HG02884 (cell line): ENCODE data around the gene QRFPR.
"Not testable (repeated sequence)": the region's sequence is repeated elsewhere in the genome, so short reads cannot be mapped to it uniquely, and the experiment has no call there.

Experiments used
- ATAC-seq: cut with Tn5 transposase; IDR thresholded peaks from one replicate; pipeline ENCODE4 v1.9.1; 2021; ENCODE audit warnings: mild to moderate bottlenecking, moderate library complexity; ENCODE audit not compliant: unreplicated experiment

QRFPR gene

GRCh38 chr4:121380776-121381462 lies at the start of gene QRFPR:
Gene QRFPR (minus strand): TSS chr4:121381018. CDS start chr4:121380647, 371 bp downstream.
- no peak for ATAC-seq

- ATAC-seq = no peak
Measured at GRCh38 chr4:121428721-121429120, 47.9 kb upstream of the QRFPR start.

GRCh38 chr4:121421594-121421993 lies 40.8 kb upstream of the QRFPR start:
- no peak for ATAC-seq

- ATAC-seq = no peak
Measured at GRCh38 chr4:121411151-121411744, 30.4 kb upstream of the QRFPR start.

- ATAC-seq = not testable (repeated sequence)
Measured at GRCh38 chr4:121408567-121408966, 27.7 kb upstream of the QRFPR start.

GRCh38 chr4:121400632-121401031 lies 19.8 kb upstream of the QRFPR start:
- no peak for ATAC-seq

GRCh38 chr4:121397941-121398601 lies 17.3 kb upstream of the QRFPR start:
- ATAC-seq = no peak

GRCh38 chr4:121397434-121397833 lies 16.6 kb upstream of the QRFPR start:
- ATAC-seq = no peak

- no peak for ATAC-seq
Measured at GRCh38 chr4:121392426-121393086, 11.7 kb upstream of the QRFPR start.

- ATAC-seq = no peak
Measured at GRCh38 chr4:121390335-121390734, 9.5 kb upstream of the QRFPR start.

- no peak for ATAC-seq
Measured at GRCh38 chr4:121379276-121379675, 1.5 kb downstream of the QRFPR start.

- no peak for ATAC-seq
Measured at GRCh38 chr4:121377076-121377475, 3.7 kb downstream of the QRFPR start.

GRCh38 chr4:121376556-121376955 lies 4.3 kb downstream of the QRFPR start:
- ATAC-seq = no peak

- no peak for ATAC-seq
Measured at GRCh38 chr4:121376097-121376496, 4.7 kb downstream of the QRFPR start.

GRCh38 chr4:121375262-121375661 lies 5.6 kb downstream of the QRFPR start:
- ATAC-seq = no peak

- no peak for ATAC-seq
Measured at GRCh38 chr4:121373841-121374240, 7.0 kb downstream of the QRFPR start.

GRCh38 chr4:121370729-121371325 lies 10.0 kb downstream of the QRFPR start:
- peak; percentile 53 for ATAC-seq

GRCh38 chr4:121360495-121360894 lies 20.3 kb downstream of the QRFPR start:
- no peak for ATAC-seq

- ATAC-seq = no peak
Measured at GRCh38 chr4:121358473-121358872, 22.3 kb downstream of the QRFPR start.

- ATAC-seq = no peak
Measured at GRCh38 chr4:121353213-121353612, 27.6 kb downstream of the QRFPR start.

GRCh38 chr4:121344098-121344497 lies 36.7 kb downstream of the QRFPR start:
- no peak for ATAC-seq
